Fibroblast of lung (primary cell): Measurements from ENCODE around the gene ARF1.

Experiments
- CTCF ChIP-seq, 2 donors: IDR thresholded peaks in 1 of 2; conservative IDR thresholded peaks in 1 of 2; 1 replicate in 1 of 2; 2 replicates in 1 of 2; pipeline ENCODE4 v1.5.1; 2011 to 2012; ENCODE audit warnings: low read length in 2 of 2, control low read depth in 1 of 2, inconsistent platforms in 1 of 2, low read depth in 1 of 2, mild to moderate bottlenecking in 1 of 2
- EZH2 ChIP-seq: IDR thresholded peaks from 2 replicates; pipeline ENCODE4 v1.5.1; 2012; ENCODE audit warnings: low read length, control low read depth, mild to moderate bottlenecking; ENCODE audit errors: missing control alignments

DNA sequence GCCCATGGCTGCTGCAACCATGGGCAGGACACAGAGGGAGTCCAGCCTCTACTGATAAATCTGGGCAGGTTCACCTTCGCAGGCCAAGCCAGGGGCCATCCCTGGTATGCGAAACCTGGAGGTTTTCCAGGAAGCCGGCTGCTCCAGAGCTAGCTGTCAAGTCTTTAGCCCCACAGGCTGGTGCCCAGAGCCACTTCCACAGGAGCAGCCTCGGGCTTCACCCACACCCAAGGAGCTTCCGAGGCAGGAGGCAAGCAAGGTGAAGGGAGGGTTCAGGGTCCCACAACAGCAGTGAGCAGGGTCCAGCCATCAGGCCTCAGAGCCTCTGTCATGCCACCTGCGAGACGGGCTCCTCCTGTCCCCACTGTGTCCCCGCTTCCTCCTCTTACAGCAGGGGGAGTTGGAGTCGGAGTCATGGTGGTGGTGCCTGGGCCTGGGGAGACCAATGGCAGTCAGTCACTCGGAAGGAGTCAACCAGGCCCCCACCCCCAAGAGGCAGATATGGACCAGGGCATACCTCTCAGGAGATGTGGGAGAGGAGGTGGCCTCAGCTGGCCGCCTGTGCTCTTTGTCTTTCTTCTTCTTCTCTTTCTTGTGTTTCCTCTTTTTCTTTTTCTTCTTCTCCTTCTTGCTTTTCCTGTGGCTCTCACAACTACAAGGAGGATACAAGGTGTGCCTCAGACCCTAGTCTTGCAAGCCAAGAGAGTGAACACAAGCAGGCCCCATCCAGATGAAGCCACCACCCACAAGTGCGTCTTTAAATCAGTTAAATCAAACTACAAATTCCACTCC lies 18.5 kb downstream of the ARF1 start:
- TF ChIP-seq CTCF (conservative IDR thresholded peaks at IDR 0.05 in 1 of 2, IDR thresholded peaks at IDR 0.05 in 1 of 2; ENCODE audit: low read depth in 1 of 2, low read length in 2 of 2) (no peak), EZH2 (no peak)
